Brain microvascular endothelial cell (primary cell): ENCODE measurements around the gene BPGM.
A peak's percentile ranks its signal among the peaks of the same experiment; 100 is the strongest.

Experiments used
- DNase-seq: peaks from one replicate; pipeline ENCODE4 v3.0.0-alpha.2; 2020
- H3K27ac ChIP-seq: fragments of 250-450 bp; sonication (Bioruptor Pico); 2 replicates; pipeline ENCODE4 v1.5.1; 2020; ENCODE audit warnings: mild to moderate bottlenecking, moderate library complexity
- H3K27me3 ChIP-seq: fragments of 250-450 bp; sonication (Bioruptor Pico); replicated peaks from 2 replicates; pipeline ENCODE4 v1.5.1; 2020; ENCODE audit warnings: mild to moderate bottlenecking
- H3K36me3 ChIP-seq: fragments of 250-450 bp; sonication (Bioruptor Pico); replicated peaks from 2 replicates; pipeline ENCODE4 v1.5.1; 2020; ENCODE audit warnings: mild to moderate bottlenecking
- H3K4me3 ChIP-seq: 2 replicates; pipeline ENCODE4 v1.5.1; 2011; ENCODE audit warnings: low read depth, mild to moderate bottlenecking, control low read depth, low read length, moderate library complexity
- in situ Hi-C: cut with HindIII; loops from 2 replicates; pipeline ENCODE4 v1.10.0; 2017; ENCODE audit warnings: low sequenced_read_pairs, low pct_ligation_motif_present
- TF ChIP-seq, protein P1 (sequence below): IDR thresholded peaks from 2 replicates; pipeline ENCODE4 v1.5.1; 2011; ENCODE audit warnings: low read depth, mild to moderate bottlenecking, moderate library complexity, low read length, control low read depth, inconsistent platforms; ENCODE audit errors: missing control alignments

Gene BPGM

DNA sequence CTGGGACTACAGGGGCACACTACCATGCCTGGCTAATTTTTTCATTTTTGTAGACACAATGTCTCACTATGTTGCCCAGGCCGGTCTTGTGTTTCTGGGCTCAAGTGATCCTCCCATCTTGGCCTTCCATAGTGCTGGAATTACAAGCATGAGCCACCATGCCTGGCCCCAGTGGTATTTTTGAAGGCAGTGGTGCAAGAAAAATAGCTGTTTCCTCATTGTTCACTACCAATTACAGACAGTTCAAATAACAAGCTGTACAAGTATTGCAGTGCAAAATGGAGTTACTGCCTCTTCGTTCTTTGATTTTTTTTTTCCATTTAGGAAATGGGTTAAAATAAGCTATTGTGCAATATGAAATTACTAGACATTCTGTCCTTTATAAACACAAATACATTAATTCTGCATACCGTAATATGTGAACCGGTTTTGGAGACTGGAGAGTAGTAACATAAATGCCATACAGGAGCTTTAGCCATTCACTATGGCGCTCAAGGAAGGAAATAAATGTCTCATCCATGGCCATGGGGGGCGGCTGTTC, 35.0 kb upstream of the BPGM start:
- no peak for DNase-seq
- in situ Hi-C loops: no loop called here
- Histone ChIP-seq H3K36me3 (no peaks in the 10 kb centered on the region), H3K27ac (no peak overlapping the region), H3K4me3 (no peak overlapping the region), H3K27me3 (no peaks in the 10 kb centered on the region)
- TF ChIP-seq, protein P1, sequence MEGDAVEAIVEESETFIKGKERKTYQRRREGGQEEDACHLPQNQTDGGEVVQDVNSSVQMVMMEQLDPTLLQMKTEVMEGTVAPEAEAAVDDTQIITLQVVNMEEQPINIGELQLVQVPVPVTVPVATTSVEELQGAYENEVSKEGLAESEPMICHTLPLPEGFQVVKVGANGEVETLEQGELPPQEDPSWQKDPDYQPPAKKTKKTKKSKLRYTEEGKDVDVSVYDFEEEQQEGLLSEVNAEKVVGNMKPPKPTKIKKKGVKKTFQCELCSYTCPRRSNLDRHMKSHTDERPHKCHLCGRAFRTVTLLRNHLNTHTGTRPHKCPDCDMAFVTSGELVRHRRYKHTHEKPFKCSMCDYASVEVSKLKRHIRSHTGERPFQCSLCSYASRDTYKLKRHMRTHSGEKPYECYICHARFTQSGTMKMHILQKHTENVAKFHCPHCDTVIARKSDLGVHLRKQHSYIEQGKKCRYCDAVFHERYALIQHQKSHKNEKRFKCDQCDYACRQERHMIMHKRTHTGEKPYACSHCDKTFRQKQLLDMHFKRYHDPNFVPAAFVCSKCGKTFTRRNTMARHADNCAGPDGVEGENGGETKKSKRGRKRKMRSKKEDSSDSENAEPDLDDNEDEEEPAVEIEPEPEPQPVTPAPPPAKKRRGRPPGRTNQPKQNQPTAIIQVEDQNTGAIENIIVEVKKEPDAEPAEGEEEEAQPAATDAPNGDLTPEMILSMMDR: no peak

DNA sequence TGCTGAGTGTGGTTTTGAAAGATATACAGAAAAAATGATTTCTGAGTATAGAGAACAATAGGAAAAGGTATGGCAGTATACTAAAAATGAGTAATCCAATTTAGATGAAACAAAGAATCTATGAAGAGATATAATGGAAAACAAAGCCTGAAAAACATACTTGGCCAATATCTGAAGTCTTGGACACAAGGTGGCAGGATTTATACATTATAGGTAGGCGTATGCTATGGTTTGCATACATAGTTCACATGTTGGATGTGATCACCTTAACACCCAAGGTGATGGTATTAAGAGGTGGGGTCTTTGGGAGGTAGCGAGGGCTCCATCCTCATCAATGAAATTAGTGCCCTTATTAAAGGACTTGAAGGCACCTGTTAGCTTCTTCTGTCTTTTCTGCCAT, 34.5 kb upstream of the BPGM start:
- H3K36me3 ChIP-seq: no peaks in the 10 kb centered on the region
- TF ChIP-seq, protein P1: no peak
- H3K27me3 ChIP-seq: no peaks in the 10 kb centered on the region
- H3K27ac ChIP-seq: no peak overlapping the region
- no peak overlapping the region for H3K4me3 ChIP-seq
- in situ Hi-C loops: no loop called here
- no peak for DNase-seq

DNA sequence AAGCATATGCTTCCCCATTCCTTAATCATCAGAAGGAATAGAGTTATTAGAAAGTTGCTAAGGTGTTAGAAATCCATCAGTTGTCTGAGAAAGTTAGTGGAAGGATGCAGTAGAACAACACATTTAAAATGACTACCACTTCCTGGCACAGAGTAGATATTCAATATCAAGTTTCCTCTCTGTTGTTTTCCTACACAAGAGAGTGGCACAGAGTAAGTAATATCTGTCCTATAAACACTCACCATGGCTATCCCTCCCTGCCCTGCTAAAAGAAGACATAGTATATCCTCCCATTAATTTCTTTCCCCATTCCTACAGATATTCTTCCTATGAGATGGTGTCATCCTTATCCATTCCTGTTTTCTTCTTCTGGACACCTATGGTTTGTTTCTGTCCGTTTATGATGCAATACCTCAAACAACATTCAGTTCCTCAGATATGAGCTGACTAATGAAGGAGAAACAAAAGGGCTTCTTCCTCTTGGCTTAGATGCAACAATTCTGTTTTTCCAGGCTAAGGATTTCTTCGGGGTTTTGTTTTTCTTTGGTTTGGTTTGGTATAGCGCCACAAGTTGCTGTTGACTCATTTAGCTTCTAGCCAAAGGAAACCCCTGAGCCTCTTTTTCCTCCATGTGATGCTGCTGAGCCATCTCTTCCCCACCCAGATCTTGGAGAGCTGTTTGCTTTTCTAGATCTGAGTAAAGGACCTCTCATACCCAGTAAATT, 32.9 kb upstream of the BPGM start:
- Histone ChIP-seq H3K36me3 (no peaks in the 10 kb centered on the region), H3K4me3 (no peak overlapping the region), H3K27ac (peak overlapping the region; percentile 82), H3K27me3 (no peaks in the 10 kb centered on the region)
- TF ChIP-seq, protein P1: no peak
- DNase-seq: peak; percentile 97
- in situ Hi-C loops: no loop called here

DNA sequence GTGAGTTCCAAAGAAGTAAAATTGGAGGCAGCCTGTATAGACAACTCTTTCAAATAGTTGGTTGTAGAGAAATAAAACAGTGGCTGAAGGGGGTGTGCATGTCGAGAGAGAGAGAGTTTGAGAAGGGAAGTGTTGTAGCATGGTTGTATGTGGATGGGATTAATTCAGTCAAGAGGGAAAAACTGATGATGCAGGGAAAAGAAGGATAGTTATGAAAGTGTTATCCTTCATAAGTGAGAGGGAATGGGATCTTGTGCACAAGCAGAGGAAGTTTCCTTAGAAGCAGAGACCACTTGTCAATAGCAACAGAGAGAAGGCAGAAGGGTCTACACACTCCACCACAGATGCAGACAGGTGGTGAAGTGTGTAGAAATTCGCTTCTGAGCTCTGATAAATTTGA, 30.0 kb upstream of the BPGM start:
- no peak overlapping the region for H3K4me3 ChIP-seq
- TF ChIP-seq, protein P1: no peak
- in situ Hi-C loops: no loop called here
- H3K27me3 ChIP-seq: no peaks in the 10 kb centered on the region
- DNase-seq: no peak
- no peak overlapping the region for H3K27ac ChIP-seq
- no peaks in the 10 kb centered on the region for H3K36me3 ChIP-seq

DNA sequence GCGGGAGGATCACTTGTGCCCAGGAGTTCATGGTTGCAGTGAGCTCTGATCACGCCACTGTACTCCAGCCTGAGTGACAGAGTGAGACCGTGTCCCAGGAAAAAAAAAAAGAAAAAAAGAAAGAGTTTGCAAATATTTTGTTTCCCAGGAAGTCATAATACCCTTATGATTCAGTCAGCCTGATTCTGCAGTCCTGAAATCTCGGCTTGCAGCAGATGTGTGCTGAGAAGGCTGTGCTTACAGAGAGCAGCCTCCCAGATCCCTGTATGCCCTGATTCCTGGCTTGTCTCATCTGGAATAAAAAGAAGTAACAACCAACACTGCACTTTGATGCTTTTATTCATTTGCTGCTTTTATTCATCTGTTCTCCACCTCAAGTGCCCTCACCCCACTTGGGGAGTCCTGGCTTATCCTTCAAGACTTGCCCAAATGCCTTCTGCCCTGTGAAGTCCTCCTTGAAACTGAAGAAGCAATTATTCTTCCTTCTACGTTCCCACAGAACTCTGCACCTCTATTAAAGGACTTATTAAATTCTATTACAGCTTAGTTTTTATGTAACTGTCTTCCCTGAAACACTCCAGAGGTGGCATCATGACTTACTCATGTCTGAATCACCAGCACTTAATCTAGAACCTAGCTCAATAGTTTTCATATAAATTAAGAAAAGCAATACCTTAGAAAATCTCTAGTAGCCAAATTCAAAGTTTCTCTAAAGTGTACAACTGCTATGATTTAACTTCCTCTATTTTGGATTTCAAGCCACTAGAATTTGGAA, 27.7 kb upstream of the BPGM start:
- in situ Hi-C loops: no loop called here
- H3K27ac ChIP-seq: peak overlapping the region; percentile 87
- no peak overlapping the region for H3K4me3 ChIP-seq
- no peaks in the 10 kb centered on the region for H3K27me3 ChIP-seq
- DNase-seq: peak; percentile 75
- TF ChIP-seq, protein P1: no peak
- H3K36me3 ChIP-seq: no peaks in the 10 kb centered on the region
